NCI-H510A (cell line): Measurements from ENCODE around the gene SREBF2.
"Not testable (repeated sequence)": the region's sequence is repeated elsewhere in the genome, so short reads cannot be mapped to it uniquely, and the experiment has no call there.

Experiments
- DNase-seq: peaks from one replicate; lab custom pipeline; 2025; lab: John Stamatoyannopoulos, UW

The SREBF2 gene

GRCh38 chr22:41842996-41843970 lies 10.4 kb downstream of the SREBF2 start:
- no peak for DNase-seq

GRCh38 chr22:41844036-41844435 lies 11.1 kb downstream of the SREBF2 start:
- no peak for DNase-seq

DNA sequence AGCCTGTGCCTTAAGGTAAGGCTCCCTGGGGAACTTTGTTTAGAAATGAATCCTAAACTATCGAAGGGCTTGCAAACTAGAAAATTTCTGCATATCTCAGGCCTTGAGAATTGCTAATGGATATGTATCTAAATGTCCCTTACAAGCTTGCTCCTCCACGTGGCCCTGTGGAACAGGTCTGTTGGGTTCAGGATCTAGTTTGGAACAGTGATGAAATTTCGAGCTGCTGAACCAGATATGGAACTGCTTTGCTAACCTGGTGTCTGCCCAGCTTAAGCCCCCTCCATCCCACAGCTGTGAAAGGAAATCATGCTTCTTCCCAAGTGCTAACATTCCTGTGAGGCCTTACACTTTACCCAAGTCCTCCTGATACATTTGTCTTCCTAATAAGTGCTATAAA lies 11.6 kb downstream of the SREBF2 start:
- DNase-seq, result no peak

DNA sequence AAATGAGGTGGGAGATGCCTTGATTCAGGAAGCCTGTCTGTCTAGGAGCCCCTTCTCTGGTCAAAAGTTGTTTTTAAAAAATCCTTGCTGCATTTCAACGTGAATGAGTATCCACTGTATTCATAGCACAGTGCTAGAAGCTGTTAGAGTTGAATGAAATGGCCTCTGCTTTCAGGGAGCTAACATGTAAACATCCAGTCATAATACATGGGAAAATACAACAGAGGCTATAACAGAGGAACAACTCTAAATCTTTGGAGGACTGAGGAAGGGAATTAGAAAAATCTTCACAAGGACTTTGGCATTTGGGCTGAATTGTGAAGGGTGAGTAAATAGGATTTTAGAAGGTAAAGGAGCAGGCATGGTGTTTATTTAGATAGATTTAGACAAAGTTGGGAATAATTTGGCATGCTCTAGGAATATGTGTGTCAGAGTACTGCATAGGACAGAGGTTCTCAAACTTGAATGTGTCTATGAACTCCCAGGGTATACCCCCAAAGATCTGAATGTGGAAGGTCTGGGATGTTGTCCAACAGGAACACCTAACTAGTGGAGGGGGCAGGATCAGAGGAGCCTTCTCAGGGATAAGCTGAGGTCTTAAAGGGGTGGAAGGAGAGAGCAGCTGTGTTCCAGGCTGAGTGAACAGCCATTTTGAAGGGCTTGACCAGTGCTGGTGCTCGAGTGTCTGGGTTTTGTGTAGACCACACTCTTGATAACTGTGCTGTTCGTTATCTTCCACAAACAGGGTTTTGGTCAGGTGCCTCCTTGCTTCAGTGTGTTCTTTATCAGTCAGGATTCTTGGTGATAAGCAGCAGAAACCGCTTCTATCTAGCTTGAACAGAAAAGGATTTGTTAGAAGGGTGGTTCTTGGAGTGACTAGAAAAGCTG lies 12.7 kb downstream of the SREBF2 start:
- DNase-seq, result no peak

DNA sequence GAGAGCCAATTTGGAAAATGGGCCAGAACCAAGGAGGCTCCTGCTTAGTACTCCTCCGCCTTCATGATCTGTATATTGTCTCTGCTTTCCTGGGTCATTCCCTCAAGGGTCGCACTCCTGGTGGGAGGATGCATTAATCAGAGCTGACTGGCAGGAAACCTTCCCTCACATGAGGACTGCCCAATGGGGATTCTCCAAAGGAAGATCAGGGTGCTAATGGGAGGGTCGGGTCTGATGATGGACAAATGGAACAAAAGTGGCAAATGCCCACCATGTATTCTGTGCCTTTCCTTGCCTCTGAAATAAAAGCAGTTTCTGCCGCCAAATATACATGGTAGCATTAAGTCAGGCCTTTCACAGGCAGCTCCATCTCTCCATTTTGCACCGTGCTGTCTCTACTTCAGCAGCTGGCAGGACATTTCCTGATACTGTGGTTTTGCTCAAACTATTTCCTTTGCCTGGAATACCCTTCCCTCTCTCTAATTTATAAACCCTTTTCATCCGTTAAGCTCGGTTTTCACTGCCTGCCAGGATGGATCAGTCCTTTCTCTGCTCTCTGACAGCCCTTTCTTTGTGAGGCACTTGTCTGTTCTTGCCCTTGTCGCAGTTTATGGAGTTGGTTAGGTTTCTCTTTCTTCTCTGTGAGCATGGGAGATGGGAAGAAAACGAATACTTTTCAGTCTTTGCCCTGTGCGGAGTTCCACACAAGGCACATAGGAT lies 13.5 kb downstream of the SREBF2 start:
- DNase-seq, result no peak

DNA sequence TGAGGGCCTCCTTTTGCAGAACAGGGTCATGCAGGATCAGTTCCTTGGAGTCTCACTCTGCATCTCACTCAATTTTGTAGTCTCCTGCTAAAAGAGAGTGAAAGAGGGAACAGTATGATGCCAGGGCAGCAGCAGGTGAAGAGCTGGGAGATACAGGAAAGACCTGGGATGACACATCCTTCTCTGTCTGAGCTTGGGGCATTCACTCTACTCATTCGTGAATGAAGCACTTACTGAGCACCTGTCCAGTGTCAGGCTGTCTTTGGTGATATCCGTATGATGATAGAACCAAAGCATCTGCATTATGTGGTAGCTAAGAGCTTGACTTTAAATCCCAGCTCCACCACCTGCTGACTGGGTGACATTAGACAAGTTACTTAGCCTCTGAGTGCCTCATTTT lies 14.4 kb downstream of the SREBF2 start:
- DNase-seq, result no peak

- DNase-seq, result no peak
Observed at GRCh38 chr22:41848468-41848867, 15.6 kb downstream of the SREBF2 start.

GRCh38 chr22:41856469-41856868 lies 23.6 kb downstream of the SREBF2 start:
- no peak for DNase-seq

- DNase-seq, result no peak
Observed at GRCh38 chr22:41857155-41857859, 24.4 kb downstream of the SREBF2 start.

DNA sequence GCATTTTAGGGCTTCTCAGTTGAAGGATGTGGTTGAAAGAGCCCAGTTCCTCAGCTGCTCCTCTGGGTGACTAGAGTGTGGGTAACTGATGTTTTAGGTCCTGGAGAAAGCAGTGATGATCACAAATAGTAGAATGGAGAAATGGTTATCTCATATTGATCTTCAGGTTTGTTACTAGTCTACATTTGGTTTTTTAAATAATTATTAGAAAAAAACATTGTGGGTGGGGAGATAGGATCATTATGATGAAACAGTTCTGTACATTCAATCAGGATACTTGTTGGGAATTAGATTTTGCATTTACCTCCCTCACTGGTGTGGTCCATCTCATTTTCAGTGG lies 24.9 kb downstream of the SREBF2 start:
- no peak for DNase-seq

- no peak for DNase-seq
Observed at GRCh38 chr22:41862160-41862529, 29.2 kb downstream of the SREBF2 start.

DNA sequence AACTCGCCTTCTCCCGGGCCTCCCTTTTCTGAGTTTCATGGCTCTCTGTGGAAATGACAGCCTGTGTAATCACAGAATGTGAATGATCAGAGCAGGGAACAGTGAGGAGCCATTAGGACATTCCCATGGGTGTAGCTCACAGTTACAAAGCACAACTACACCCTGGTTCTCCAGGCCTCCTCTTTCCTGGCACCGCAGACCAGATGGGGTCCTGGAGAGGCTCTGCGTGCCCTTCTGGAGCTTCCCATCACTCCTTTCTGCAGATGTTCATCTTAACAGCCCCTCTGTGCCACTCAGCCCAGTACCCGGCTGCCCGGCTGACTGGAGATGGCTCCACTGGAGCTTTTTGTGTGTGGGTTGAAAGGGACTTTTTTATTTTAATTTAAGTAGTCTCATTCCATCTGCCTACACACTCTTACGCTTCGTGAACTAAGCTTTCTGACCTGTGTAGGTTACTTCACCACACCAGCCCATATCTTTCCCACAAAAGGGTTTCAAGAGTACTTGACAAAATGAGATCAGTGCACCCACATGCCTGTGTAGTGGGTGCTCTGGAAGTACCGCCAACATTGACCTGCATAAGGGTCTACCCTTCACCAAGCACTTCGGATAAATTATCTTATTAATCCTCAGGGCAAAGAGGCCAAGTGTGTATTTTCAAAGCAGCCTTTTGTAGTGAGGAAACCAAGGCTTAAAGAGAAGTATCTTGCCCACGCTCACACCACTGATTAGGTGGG lies 29.8 kb downstream of the SREBF2 start:
- DNase-seq, result no peak

DNA sequence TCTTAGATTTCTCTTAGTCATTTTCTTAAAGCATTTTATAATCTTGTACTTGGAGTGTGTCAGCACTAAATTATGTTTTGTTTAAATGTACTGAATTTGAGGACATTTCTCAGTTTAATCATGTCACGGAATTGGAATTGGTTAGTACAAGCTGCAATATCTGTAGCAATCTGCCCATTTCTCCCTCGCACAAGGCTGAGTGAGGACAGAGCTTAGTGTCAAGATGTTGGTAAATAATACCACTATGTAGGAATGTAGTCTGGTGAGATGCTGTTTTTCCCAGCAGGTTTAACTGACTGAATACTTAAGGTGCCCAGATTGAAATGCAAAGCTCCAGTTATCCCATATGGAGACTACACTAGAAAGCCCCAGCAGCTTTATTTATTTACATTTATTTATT lies 30.6 kb downstream of the SREBF2 start:
- no peak for DNase-seq

- no peak for DNase-seq
Observed at GRCh38 chr22:41868556-41868955, 35.7 kb downstream of the SREBF2 start.

DNA sequence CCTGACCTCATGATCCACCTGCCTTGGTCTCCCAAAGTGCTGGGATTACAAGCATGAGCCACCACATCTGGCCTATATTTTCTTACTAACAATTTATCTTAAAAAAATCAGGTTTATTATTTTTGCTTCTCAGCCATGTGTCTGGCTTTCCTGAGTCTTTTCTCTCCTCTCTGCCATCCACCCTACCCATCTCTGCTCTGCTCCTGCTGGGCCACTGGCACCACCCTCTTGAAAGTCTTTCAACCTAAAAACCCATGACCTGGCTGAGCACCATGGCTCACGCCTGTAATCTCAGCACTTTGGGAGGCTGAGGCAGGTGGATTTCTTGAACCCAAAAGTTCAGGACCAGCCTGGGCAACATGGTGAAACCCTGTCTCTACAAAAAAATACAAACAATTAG lies 37.2 kb downstream of the SREBF2 start:
- not testable (repeated sequence) for DNase-seq

DNA sequence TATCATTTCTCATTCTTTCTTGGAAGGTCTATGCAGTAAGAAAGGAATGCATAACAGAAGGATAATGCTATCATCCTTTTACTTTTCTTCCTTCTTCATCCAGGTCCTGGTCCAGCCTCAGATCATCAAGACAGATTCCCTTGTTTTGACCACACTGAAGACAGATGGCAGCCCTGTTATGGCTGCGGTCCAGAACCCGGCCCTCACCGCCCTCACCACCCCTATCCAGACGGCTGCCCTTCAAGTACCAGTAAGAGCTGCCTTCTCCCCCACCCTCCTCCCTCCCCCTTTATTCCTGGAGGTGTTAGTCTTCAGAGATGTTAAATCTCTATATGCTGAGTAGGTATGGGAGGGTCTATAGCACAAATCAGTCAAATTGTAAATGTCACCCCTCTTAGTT lies 37.9 kb downstream of the SREBF2 start:
- no peak for DNase-seq

DNA sequence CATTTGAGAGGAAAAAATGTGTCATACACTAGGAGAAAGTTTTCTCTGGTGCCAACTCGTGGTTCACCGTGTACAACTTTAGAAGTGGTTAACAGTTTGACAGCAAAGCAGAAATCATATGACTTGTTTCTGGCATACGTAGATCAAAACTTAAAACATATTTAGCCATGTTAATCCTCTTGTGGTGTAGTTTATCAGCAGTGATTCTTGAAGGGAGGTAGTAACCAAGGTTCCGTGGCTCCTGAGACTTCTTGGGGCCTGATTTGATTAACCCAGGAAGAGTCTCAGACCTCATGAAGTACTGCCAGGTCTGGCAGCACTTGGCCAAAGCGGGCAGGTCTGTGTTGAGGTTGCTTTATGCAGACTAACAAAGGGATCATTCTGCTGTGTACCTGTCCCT lies 40.5 kb downstream of the SREBF2 start:
- no peak for DNase-seq

DNA sequence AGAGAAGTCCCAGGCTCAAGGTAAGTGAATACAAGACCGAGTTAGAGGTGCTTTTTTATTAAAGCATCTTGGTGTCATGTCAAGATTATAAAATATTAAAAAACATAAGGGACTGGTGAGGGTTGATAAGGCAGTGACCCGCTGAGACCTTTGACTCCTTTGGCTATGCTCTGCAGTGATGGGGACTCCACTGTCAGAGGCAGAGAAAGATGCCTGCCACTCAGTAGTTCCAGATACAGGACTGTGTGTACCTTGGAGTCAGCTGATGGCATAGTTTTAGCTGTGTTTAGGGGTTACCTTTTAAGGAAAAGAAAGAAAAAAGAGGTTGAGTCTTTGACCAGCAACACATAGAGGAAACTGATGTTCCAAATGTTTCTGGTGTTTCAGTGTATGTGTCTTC lies 41.2 kb downstream of the SREBF2 start:
- DNase-seq, result no peak

DNA sequence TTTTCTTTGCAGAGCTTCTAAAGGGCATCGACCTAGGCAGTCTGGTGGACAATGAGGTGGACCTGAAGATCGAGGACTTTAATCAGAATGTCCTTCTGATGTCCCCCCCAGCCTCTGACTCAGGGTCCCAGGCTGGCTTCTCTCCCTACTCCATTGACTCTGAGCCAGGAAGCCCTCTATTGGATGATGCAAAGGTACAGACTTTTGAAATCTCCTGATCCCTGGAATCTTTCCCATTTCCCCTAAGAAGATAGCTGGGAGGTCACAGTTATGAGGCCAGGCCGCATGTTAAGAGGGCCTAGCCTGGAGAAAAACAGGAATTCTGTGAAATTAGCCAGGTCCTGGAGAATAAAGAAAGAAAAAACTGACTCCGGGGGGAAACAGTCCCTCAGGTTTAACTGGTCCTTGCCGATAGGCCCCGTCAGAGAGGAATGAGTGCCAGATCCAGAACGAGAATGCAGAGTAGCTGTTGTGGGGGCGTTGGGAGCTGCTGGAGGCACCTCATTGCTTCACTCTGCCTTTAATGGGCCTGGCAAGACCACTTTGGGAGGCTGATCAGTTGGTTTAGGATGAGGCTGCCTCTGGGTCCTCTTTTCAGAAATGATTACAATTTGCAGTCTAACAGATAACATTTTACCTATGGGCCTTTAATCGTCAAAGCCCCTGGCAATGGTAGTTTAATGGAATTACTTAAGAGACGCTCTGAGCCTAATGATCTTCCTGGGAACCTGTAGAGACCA lies 42.8 kb downstream of the SREBF2 start:
- DNase-seq, result no peak

GRCh38 chr22:41876275-41876674 lies 43.4 kb downstream of the SREBF2 start:
- DNase-seq, result no peak
